HFFc6 (cell line): ENCODE data around the gene ZNF397. TPM values are rescaled to one million over a fixed set of nuclear protein-coding genes. Genes with fewer than 3 reads are reported as not detected.

Source experiments
- DNase-seq: peaks from one replicate; pipeline ENCODE4 v3.0.0-alpha.2; 2018
- H3K27ac Mint-ChIP-seq: 2 replicates; pipeline ENCODE4 v1.8.0; 2020; ENCODE audit warnings: mild to moderate bottlenecking, mixed read lengths
- H3K27me3 Mint-ChIP-seq: 2 replicates; pipeline ENCODE4 v1.8.0; 2021; ENCODE audit warnings: mild to moderate bottlenecking, moderate library complexity, mixed read lengths; ENCODE audit not compliant: insufficient read depth
- H3K36me3 Mint-ChIP-seq: 2 replicates; pipeline ENCODE4 v1.8.0; 2021; ENCODE audit warnings: low read depth, mixed read lengths
- H3K4me1 Mint-ChIP-seq: 2 replicates; pipeline ENCODE4 v1.8.0; 2020; ENCODE audit warnings: low read depth, mixed read lengths
- H3K4me3 Mint-ChIP-seq: 2 replicates; pipeline ENCODE4 v1.8.0; 2020; ENCODE audit warnings: mild to moderate bottlenecking, moderate library complexity, mixed read lengths
- H3K9me3 Mint-ChIP-seq: 2 replicates; pipeline ENCODE4 v1.8.0; 2020; ENCODE audit warnings: mild to moderate bottlenecking, mixed read lengths
- long read RNA-seq: library from polyadenylated mRNA; unstranded; transcript quantifications from one replicate; pipeline ENCODE4 v2.0.0, GENCODE V29; 2019
- total RNA-seq, 6 experiments: library from RNA; stranded (reverse); fragmentation: NEBNext Ultra II Directional; extraction: Animal tissue kit (Norgen Biotek cat#: 25700); gene quantifications; 2 replicates in 1 of 6; 3 replicates in 5 of 6; pipeline ENCODE4 v1.2.3, GENCODE V29; 2021
- TF ChIP-seq, protein P1 (sequence below): fragments of 200-600 bp; sonication (generic); IDR thresholded peaks from 2 replicates; pipeline ENCODE4 v1.5.0; 2021; ENCODE audit warnings: antibody characterized with exemption, mild to moderate bottlenecking

ZNF397 gene
- 10 to 100 TPM in 2 of 6 experiments, 1 to 10 TPM in 4; 8.7 to 10.2 (median 9.3) TPM for total RNA-seq
- long read RNA-seq, full-length matches to known transcripts = 4 of 14 reads
- long read RNA-seq, partial matches to known transcripts = 3 of 14 reads
- long read RNA-seq, other reads (novel, unspliced or antisense) = 7 of 14 reads

DNA sequence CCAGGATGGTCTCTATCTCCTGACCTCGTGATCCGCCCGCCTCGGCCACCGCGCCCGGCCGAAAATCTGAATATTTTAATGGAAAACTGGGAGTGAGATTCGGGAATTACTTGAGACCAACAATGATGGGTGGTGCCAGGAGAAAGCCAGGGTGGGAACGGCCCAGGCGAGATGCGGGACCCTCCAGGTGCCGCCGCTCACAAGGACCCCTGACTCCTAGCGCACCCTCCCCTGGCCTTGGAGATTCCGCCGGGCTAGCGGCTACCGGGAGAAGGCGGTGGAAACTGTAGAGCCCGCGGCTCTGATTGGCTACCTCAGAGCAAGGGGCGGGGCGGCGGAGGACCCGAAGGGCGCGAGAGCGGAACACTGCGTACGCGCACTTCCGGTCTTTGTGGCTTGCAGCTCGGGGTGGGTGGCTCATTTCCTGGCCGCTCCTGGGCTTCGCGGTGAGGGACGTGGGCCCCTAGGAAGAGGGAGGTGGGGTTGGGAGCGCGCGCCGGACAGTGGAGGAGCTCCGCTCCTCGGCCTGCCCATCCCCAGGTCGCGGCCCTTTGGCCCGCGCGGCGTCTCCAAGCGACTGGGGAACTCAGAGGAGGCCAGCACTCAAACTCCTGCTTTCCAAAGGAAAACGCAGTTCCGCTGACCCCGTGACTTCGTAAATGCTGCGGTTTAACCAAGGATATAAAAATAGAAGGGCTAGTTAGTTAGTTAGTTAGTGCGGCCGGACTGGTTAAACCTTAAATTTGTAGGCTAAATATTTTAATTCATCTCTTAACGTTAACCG, at the start of gene ZNF397:
TSS of gene ZNF397 (plus strand) at position 371 of the 784 bp plus-strand sequence. CDS start 1,437 bp downstream, outside the sequence.
- H3K27ac Mint-ChIP-seq = peak within 1 kb of the TSS; percentile 99
- H3K4me3 Mint-ChIP-seq = peak within 1 kb of the TSS; percentile 97
- TF ChIP-seq, protein P1, sequence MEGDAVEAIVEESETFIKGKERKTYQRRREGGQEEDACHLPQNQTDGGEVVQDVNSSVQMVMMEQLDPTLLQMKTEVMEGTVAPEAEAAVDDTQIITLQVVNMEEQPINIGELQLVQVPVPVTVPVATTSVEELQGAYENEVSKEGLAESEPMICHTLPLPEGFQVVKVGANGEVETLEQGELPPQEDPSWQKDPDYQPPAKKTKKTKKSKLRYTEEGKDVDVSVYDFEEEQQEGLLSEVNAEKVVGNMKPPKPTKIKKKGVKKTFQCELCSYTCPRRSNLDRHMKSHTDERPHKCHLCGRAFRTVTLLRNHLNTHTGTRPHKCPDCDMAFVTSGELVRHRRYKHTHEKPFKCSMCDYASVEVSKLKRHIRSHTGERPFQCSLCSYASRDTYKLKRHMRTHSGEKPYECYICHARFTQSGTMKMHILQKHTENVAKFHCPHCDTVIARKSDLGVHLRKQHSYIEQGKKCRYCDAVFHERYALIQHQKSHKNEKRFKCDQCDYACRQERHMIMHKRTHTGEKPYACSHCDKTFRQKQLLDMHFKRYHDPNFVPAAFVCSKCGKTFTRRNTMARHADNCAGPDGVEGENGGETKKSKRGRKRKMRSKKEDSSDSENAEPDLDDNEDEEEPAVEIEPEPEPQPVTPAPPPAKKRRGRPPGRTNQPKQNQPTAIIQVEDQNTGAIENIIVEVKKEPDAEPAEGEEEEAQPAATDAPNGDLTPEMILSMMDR = no peak
- H3K27me3 Mint-ChIP-seq = no peaks in the 10 kb centered on the region
- H3K36me3 Mint-ChIP-seq = peaks cover 38% of the 10 kb centered on the region
- H3K9me3 Mint-ChIP-seq = peaks cover 39% of the 10 kb centered on the region
- no peaks in the 10 kb centered on the region for H3K4me1 Mint-ChIP-seq
- DNase-seq = peak; percentile 94

GRCh38 chr18:35191698-35192025, 49.2 kb upstream of the ZNF397 start:
- H3K27ac Mint-ChIP-seq = no peak overlapping the region
- DNase-seq = no peak
- H3K9me3 Mint-ChIP-seq = no peaks in the 10 kb centered on the region
- H3K36me3 Mint-ChIP-seq = no peaks in the 10 kb centered on the region
- TF ChIP-seq, protein P1 = no peak
- H3K27me3 Mint-ChIP-seq = peaks cover 19% of the 10 kb centered on the region
- no peak overlapping the region; the same call in 1 of the 2 replicates for H3K4me3 Mint-ChIP-seq
- no peaks in the 10 kb centered on the region for H3K4me1 Mint-ChIP-seq

- Mint-ChIP-seq H3K4me3 (no peak overlapping the region), H3K27me3 (peaks cover 17% of the 10 kb centered on the region), H3K27ac (no peak overlapping the region), H3K4me1 (no peaks in the 10 kb centered on the region), H3K9me3 (no peaks in the 10 kb centered on the region), H3K36me3 (no peaks in the 10 kb centered on the region)
- TF ChIP-seq, protein P1 = no peak
- DNase-seq = no peak
Observed at GRCh38 chr18:35192415-35192814, 48.4 kb upstream of the ZNF397 start.

- Mint-ChIP-seq H3K36me3 (no peaks in the 10 kb centered on the region), H3K27ac (no peak overlapping the region), H3K4me3 (no peak overlapping the region), H3K9me3 (no peaks in the 10 kb centered on the region), H3K27me3 (peaks cover 17% of the 10 kb centered on the region), H3K4me1 (no peaks in the 10 kb centered on the region)
- DNase-seq = no peak
- TF ChIP-seq, protein P1 = no peak
Observed at GRCh38 chr18:35193316-35193715, 47.5 kb upstream of the ZNF397 start.

- no peak for DNase-seq
- Mint-ChIP-seq H3K27me3 (peaks cover 9% of the 10 kb centered on the region; the same call in 1 of the 2 replicates), H3K4me3 (no peak overlapping the region), H3K27ac (no peak overlapping the region), H3K36me3 (no peaks in the 10 kb centered on the region), H3K4me1 (no peaks in the 10 kb centered on the region), H3K9me3 (no peaks in the 10 kb centered on the region)
- TF ChIP-seq, protein P1 = no peak
Observed at GRCh38 chr18:35197296-35197695, 43.5 kb upstream of the ZNF397 start.
